K562 (cell line): Measurements from ENCODE around the gene RBM4B. TPM values are rescaled to one million over a fixed set of nuclear protein-coding genes. Genes with fewer than 3 reads are reported as not detected.

Source experiments
- BRD4 ChIP-seq: fragments of 200-600 bp; sonication (generic); IDR thresholded peaks from 2 replicates; pipeline ENCODE4 v1.6.1; 2017; ENCODE audit warnings: inconsistent platforms
- BRD9 ChIP-seq: fragments of 450-650 bp; IDR thresholded peaks from 2 replicates; pipeline ENCODE4 v1.6.1; 2018; ENCODE audit warnings: low read depth; ENCODE audit not compliant: partially characterized antibody
- CCNT2 ChIP-seq: IDR thresholded peaks from 2 replicates; pipeline ENCODE4 v1.6.1; 2011; ENCODE audit warnings: borderline replicate concordance, low read depth, mild to moderate bottlenecking, moderate library complexity, mixed read lengths, low read length; ENCODE audit not compliant: insufficient read length; ENCODE audit errors: extremely low read depth
- CREB1 ChIP-seq, 2 experiments: sonication (generic) in 1 of 2; formaldehyde crosslinking in 1 of 2; IDR thresholded peaks; 2 replicates each; pipeline versions ENCODE4 v1.6.1 to v1.8.0; 2012 to 2022; ENCODE audit warnings: inconsistent platforms in 1 of 2, mild to moderate bottlenecking in 1 of 2, missing genetic modification reagents in 1 of 2, moderate library complexity in 1 of 2
- GATAD2A ChIP-seq: fragments of 450-650 bp; IDR thresholded peaks from 2 replicates; pipeline ENCODE4 v1.6.1; 2017
- HEY1 ChIP-seq: fragments of 250-450 bp; sonication (Bioruptor Pico); IDR thresholded peaks from 2 replicates; pipeline ENCODE4 v1.5.0; 2020; ENCODE audit warnings: mild to moderate bottlenecking, moderate library complexity, borderline replicate concordance
- IRF1 ChIP-seq: sonication (generic); formaldehyde crosslinking; IDR thresholded peaks from 2 replicates; pipeline ENCODE4 v1.8.0; 2022; ENCODE audit warnings: missing genetic modification reagents, mild to moderate bottlenecking, borderline replicate concordance
- LCOR ChIP-seq: sonication (generic); formaldehyde crosslinking; IDR thresholded peaks from 2 replicates; pipeline ENCODE4 v1.8.0; 2022; ENCODE audit warnings: mild to moderate bottlenecking, missing genetic modification reagents
- LEF1 ChIP-seq: fragments of 450-650 bp; IDR thresholded peaks from 2 replicates; pipeline ENCODE4 v1.6.1; 2016; ENCODE audit warnings: mild to moderate bottlenecking
- MCM2 ChIP-seq: fragments of 450-650 bp; IDR thresholded peaks from 2 replicates; pipeline ENCODE4 v1.6.1; 2017; ENCODE audit warnings: low read depth, mild to moderate bottlenecking
- NCOA1 ChIP-seq: fragments of 450-650 bp; IDR thresholded peaks from 2 replicates; pipeline ENCODE4 v1.6.1; 2016; ENCODE audit warnings: low read depth
- NFRKB ChIP-seq: fragments of 450-650 bp; IDR thresholded peaks from 2 replicates; pipeline ENCODE4 v1.6.1; 2016; ENCODE audit warnings: low read depth
- POLR2H ChIP-seq: IDR thresholded peaks from 2 replicates; pipeline ENCODE4 v1.6.1; 2016; ENCODE audit warnings: missing genetic modification characterization, low read depth, mild to moderate bottlenecking, control low read depth, missing compliant biosample characterization, moderate library complexity
- SIN3A ChIP-seq, 2 experiments: fragments of 150-350 bp in 1 of 2; IDR thresholded peaks; 2 replicates each; pipeline ENCODE4 v1.6.1; 2011 to 2016; ENCODE audit warnings: borderline replicate concordance in 2 of 2, low read depth in 2 of 2, low read length in 2 of 2, mild to moderate bottlenecking in 2 of 2, moderate library complexity in 2 of 2; ENCODE audit not compliant: control insufficient read depth in 1 of 2
- SRSF3 ChIP-seq: fragments of 200-400 bp; formaldehyde crosslinking; IDR thresholded peaks from 2 replicates; pipeline ENCODE4 v1.6.1; 2016; ENCODE audit warnings: mild to moderate bottlenecking, low read length, moderate library complexity; ENCODE audit not compliant: insufficient read depth
- TEAD1 ChIP-seq, 2 experiments: fragments of 450-650 bp in 1 of 2; sonication (generic) in 1 of 2; formaldehyde crosslinking; IDR thresholded peaks; 2 replicates each; pipeline versions ENCODE4 v1.4.0 to v1.8.0; 2020 to 2022; ENCODE audit warnings: mild to moderate bottlenecking in 2 of 2, missing genetic modification reagents in 1 of 2
- VEZF1 ChIP-seq: fragments of 200-800 bp; sonication (Bioruptor generic); IDR thresholded peaks from 2 replicates; pipeline ENCODE4 v1.6.1; 2017; ENCODE audit warnings: missing genetic modification characterization, missing compliant biosample characterization
- ZBED1 ChIP-seq: IDR thresholded peaks from 2 replicates; pipeline ENCODE4 v1.6.1; 2014
- polyA plus RNA-seq, 8 experiments: library from polyadenylated mRNA; depleted of rRNA in 4 of 8; stranded (reverse) in 5 of 8; unstranded in 3 of 8; fragments of >200 nt; fragmentation: Nextera tagmentation in 2 of 8; fragmentation: Illumina TruSeq in 1 of 8; extraction: Ambion mirVana in 2 of 8; extraction: Trizol in 1 of 8; gene quantifications; 2 replicates each; pipeline versions ENCODE4 v1.2.1 to v1.2.3, GENCODE V29; 2011 to 2014; ENCODE audit warnings: inconsistent platforms in 1 of 8, missing spikeins in 1 of 8
- total RNA-seq, 7 experiments: library from RNA; depleted of rRNA in 6 of 7; stranded (reverse); fragments of >200 nt in 6 of 7; fragmentation: Illumina TruSeq in 2 of 7; extraction: Trizol in 2 of 7; gene quantifications; 2 replicates each; pipeline versions ENCODE4 v1.2.1 to v1.2.3, GENCODE V29; 2011 to 2021; ENCODE audit warnings: low replicate concordance in 1 of 7
- TF ChIP-seq, protein P1 (sequence below): fragments of 450-650 bp; IDR thresholded peaks from 2 replicates; pipeline ENCODE4 v1.6.1; 2018; ENCODE audit warnings: mild to moderate bottlenecking, low read depth; ENCODE audit not compliant: partially characterized antibody
- TF ChIP-seq, protein P2 (sequence below), 2 experiments: fragments of 450-650 bp; IDR thresholded peaks; 2 replicates each; pipeline ENCODE4 v1.6.1; 2016
- TF ChIP-seq, protein P3 (sequence below): IDR thresholded peaks from 2 replicates; pipeline ENCODE4 v1.6.1; 2011; ENCODE audit not compliant: insufficient read length; ENCODE audit errors: extremely low read depth

The RBM4B gene
- total and polyA plus RNA-seq, 9 of the 15 experiments (the other 6 are each of a cell fraction or from before 2014, with no cell fraction given), result 14.6 to 39.9 (median 23.3) TPM

- TF ChIP-seq, protein P1, sequence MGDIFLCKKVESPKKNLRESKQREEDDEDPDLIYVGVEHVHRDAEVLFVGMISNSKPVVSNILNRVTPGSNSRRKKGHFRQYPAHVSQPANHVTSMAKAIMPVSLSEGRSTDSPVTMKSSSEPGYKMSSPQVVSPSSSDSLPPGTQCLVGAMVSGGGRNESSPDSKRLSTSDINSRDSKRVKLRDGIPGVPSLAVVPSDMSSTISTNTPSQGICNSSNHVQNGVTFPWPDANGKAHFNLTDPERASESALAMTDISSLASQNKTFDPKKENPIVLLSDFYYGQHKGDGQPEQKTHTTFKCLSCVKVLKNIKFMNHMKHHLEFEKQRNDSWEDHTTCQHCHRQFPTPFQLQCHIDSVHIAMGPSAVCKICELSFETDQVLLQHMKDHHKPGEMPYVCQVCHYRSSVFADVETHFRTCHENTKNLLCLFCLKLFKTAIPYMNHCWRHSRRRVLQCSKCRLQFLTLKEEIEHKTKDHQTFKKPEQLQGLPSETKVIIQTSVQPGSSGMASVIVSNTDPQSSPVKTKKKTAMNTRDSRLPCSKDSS, result no peak
- TF ChIP-seq LCOR (CRISPR knock-in tag), result no peak
- TF ChIP-seq, protein P2, sequence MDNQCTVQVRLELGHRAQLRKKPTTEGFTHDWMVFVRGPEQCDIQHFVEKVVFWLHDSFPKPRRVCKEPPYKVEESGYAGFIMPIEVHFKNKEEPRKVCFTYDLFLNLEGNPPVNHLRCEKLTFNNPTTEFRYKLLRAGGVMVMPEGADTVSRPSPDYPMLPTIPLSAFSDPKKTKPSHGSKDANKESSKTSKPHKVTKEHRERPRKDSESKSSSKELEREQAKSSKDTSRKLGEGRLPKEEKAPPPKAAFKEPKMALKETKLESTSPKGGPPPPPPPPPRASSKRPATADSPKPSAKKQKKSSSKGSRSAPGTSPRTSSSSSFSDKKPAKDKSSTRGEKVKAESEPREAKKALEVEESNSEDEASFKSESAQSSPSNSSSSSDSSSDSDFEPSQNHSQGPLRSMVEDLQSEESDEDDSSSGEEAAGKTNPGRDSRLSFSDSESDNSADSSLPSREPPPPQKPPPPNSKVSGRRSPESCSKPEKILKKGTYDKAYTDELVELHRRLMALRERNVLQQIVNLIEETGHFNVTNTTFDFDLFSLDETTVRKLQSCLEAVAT (IDR thresholded peaks at IDR 0.05), result peak; percentile 56 to 68; a peak in 2 of 4 replicates
- TF ChIP-seq SRSF3, result 0 out of 2 replicates have a peak, but pooled peaks have one; percentile 70
- TF ChIP-seq VEZF1 (CRISPR knock-in tag), result peak; percentile 80
- TF ChIP-seq LEF1, result peak; percentile 20; the same call in 1 of the 2 replicates
- TF ChIP-seq BRD9, result no peak
- TF ChIP-seq SIN3A (IDR thresholded peaks at IDR 0.05; ENCODE audit: borderline replicate concordance in 2 of 2, control insufficient read depth in 1 of 2, low read depth in 2 of 2, low read length in 2 of 2), result peak in 1 of 2 experiments; percentile 65; a peak in 1 of 4 replicates
- TF ChIP-seq, protein P3, sequence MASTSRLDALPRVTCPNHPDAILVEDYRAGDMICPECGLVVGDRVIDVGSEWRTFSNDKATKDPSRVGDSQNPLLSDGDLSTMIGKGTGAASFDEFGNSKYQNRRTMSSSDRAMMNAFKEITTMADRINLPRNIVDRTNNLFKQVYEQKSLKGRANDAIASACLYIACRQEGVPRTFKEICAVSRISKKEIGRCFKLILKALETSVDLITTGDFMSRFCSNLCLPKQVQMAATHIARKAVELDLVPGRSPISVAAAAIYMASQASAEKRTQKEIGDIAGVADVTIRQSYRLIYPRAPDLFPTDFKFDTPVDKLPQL, result peak; percentile 5
- peak; percentile 46 to 57; a peak in 2 of 4 replicates for TF ChIP-seq TEAD1 (CRISPR knock-in tag; IDR thresholded peaks at IDR 0.05)
- TF ChIP-seq HEY1, result no peak
- TF ChIP-seq IRF1, result no peak
- TF ChIP-seq NCOA1, result peak; percentile 31; the same call in 1 of the 2 replicates
- TF ChIP-seq MCM2, result no peak
- TF ChIP-seq CREB1 (IDR thresholded peaks at IDR 0.05), result peak; percentile 60
- TF ChIP-seq CREB1 (CRISPR knock-in tag; IDR thresholded peaks at IDR 0.05), result peak; percentile 59; the same call in 1 of the 2 replicates
- TF ChIP-seq GATAD2A, result no peak
- peak; percentile 21 for TF ChIP-seq CCNT2
- peak; percentile 93 for TF ChIP-seq NFRKB
- TF ChIP-seq BRD4, result peak; percentile 87; the same call in 1 of the 2 replicates
- TF ChIP-seq ZBED1, result peak; percentile 69
- peak; percentile 93 for TF ChIP-seq POLR2H
Measured at GRCh38 chr11:66638177-66639065, 39.3 kb downstream of the RBM4B start, which contains the start of gene RBM4 (continued).
